C4-2B (cell line): Measurements from ENCODE around the gene ANKRD11.

Experiments
- ZFX ChIP-seq: fragments of 450-650 bp; IDR thresholded peaks from 2 replicates; pipeline ENCODE4 v1.6.1; 2017
- TF ChIP-seq, protein P1 (sequence below): fragments of 450-650 bp; conservative IDR thresholded peaks from 2 replicates; pipeline ENCODE4 v1.5.1; 2017; ENCODE audit warnings: mild to moderate bottlenecking

- TF ChIP-seq, protein P1, sequence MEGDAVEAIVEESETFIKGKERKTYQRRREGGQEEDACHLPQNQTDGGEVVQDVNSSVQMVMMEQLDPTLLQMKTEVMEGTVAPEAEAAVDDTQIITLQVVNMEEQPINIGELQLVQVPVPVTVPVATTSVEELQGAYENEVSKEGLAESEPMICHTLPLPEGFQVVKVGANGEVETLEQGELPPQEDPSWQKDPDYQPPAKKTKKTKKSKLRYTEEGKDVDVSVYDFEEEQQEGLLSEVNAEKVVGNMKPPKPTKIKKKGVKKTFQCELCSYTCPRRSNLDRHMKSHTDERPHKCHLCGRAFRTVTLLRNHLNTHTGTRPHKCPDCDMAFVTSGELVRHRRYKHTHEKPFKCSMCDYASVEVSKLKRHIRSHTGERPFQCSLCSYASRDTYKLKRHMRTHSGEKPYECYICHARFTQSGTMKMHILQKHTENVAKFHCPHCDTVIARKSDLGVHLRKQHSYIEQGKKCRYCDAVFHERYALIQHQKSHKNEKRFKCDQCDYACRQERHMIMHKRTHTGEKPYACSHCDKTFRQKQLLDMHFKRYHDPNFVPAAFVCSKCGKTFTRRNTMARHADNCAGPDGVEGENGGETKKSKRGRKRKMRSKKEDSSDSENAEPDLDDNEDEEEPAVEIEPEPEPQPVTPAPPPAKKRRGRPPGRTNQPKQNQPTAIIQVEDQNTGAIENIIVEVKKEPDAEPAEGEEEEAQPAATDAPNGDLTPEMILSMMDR = no peak
- TF ChIP-seq ZFX = no peak
Observed at GRCh38 chr16:89460556-89460955, 29.8 kb downstream of the ANKRD11 start.
